GM12891 (cell line): ENCODE data around the gene HIBADH.

ENCODE experiments used
- POLR2A ChIP-seq: IDR thresholded peaks from 2 replicates; pipeline ENCODE4 v1.6.1; 2011; ENCODE audit warnings: low read depth, low read length, control low read depth
- POLR2AphosphoS5 ChIP-seq: IDR thresholded peaks from 2 replicates; pipeline ENCODE4 v1.6.1; 2011; ENCODE audit warnings: low read depth, low read length, control low read depth
- SPI1 ChIP-seq: IDR thresholded peaks from 2 replicates; pipeline ENCODE4 v1.6.1; 2011; ENCODE audit warnings: low read depth, low read length, control low read depth

DNA sequence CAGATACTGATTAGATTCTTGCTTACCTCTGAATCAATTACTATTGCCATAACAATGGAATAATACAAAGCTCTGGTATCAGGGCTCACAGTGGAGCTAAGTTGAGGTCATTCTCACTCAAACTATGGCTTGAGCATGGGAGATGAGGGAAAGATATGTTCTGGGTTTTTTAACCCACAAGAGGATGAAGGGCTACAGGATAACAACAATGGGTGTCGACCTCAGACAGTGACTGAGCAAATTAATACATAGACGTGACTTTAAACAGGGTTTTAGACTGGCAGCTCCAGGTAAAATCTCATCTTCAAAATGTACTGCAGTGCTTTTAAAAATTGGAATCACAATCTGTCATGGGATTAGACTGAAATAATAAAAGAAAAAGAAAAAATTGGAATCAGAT is 7.5 kb upstream of the HIBADH start:
- TF ChIP-seq POLR2A: no peak
- TF ChIP-seq POLR2AphosphoS5: no peak
- no peak for TF ChIP-seq SPI1
